AG09309 (cell line): ENCODE results near the gene NPY1R.

ENCODE experiments used
- DNase-seq: peaks from one replicate; pipeline ENCODE4 v3.0.0-alpha.2; 2010; ENCODE audit warnings: low read depth
- H3K4me3 ChIP-seq: 2 replicates; pipeline ENCODE4 v1.5.1; 2011; ENCODE audit warnings: mild to moderate bottlenecking, low read depth, low read length, moderate library complexity; ENCODE audit not compliant: control insufficient read depth
- TF ChIP-seq, protein P1 (sequence below): IDR thresholded peaks from 2 replicates; pipeline ENCODE4 v1.5.1; 2011; ENCODE audit warnings: mild to moderate bottlenecking, low read depth, low read length, inconsistent platforms; ENCODE audit not compliant: insufficient read depth, control insufficient read depth; ENCODE audit errors: missing control alignments

NPY1R gene

GRCh38 chr4:163353054-163353453 is 20.7 kb upstream of the NPY1R start:
- TF ChIP-seq, protein P1, sequence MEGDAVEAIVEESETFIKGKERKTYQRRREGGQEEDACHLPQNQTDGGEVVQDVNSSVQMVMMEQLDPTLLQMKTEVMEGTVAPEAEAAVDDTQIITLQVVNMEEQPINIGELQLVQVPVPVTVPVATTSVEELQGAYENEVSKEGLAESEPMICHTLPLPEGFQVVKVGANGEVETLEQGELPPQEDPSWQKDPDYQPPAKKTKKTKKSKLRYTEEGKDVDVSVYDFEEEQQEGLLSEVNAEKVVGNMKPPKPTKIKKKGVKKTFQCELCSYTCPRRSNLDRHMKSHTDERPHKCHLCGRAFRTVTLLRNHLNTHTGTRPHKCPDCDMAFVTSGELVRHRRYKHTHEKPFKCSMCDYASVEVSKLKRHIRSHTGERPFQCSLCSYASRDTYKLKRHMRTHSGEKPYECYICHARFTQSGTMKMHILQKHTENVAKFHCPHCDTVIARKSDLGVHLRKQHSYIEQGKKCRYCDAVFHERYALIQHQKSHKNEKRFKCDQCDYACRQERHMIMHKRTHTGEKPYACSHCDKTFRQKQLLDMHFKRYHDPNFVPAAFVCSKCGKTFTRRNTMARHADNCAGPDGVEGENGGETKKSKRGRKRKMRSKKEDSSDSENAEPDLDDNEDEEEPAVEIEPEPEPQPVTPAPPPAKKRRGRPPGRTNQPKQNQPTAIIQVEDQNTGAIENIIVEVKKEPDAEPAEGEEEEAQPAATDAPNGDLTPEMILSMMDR = no peak
- DNase-seq = no peak
- H3K4me3 ChIP-seq = no peak overlapping the region

DNA sequence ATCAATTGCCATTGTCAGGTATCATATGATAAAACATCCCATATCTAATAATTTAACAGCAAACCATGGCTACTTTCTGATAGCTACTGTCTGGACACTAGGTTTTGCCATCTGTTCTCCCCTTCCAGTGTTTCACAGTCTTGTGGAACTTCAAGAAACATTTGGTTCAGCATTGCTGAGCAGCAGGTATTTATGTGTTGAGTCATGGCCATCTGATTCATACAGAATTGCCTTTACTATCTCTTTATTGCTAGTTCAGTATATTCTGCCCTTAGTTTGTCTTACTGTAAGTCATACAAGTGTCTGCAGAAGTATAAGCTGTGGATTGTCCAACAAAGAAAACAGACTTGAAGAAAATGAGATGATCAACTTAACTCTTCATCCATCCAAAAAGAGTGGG is 18.3 kb upstream of the NPY1R start:
- no peak for DNase-seq
- no peak overlapping the region for H3K4me3 ChIP-seq
- TF ChIP-seq, protein P1 = no peak

GRCh38 chr4:163344147-163345125 is 12.0 kb upstream of the NPY1R start:
- no peak for DNase-seq
- H3K4me3 ChIP-seq = no peak overlapping the region
- TF ChIP-seq, protein P1 = no peak

DNA sequence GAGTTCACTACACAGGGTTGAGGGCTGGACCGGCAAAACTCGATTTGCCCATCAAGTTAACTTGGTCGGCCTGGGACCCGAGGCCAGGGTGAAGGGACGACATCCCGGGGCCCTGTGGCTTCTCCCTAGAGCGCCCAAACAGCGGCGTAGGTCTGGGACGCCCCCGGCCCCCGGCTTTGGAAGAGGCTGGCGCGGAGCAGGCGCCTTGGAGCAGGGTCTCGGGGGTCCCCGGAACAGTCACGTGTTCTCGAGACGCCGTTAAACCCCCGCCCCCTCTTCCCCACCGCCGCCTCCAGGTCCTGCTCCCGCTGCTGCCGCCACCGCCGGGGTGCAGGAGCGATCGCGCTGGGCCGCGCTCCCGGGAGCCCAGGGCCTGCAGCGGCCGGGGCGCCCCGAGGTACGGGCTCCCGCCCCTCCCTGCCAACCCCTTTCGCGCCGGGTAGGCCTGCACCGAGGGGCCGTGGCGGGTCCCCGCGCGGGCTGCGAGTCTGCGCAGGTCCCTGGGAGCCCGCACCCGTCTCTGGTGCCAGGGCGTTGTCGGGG is 11.3 kb upstream of the NPY1R start, which contains the start of gene NPY5R:
TSS of gene NPY5R (plus strand) at position 289 of the 543 bp plus-strand sequence. CDS start 6,382 bp downstream, outside the sequence.
- no peak within 1 kb of the TSS for H3K4me3 ChIP-seq
- no peak for DNase-seq
- TF ChIP-seq, protein P1 = no peak

GRCh38 chr4:163335384-163335783 is 3.0 kb upstream of the NPY1R start:
- no peak for DNase-seq
- H3K4me3 ChIP-seq = no peak overlapping the region
- TF ChIP-seq, protein P1 = no peak

DNA sequence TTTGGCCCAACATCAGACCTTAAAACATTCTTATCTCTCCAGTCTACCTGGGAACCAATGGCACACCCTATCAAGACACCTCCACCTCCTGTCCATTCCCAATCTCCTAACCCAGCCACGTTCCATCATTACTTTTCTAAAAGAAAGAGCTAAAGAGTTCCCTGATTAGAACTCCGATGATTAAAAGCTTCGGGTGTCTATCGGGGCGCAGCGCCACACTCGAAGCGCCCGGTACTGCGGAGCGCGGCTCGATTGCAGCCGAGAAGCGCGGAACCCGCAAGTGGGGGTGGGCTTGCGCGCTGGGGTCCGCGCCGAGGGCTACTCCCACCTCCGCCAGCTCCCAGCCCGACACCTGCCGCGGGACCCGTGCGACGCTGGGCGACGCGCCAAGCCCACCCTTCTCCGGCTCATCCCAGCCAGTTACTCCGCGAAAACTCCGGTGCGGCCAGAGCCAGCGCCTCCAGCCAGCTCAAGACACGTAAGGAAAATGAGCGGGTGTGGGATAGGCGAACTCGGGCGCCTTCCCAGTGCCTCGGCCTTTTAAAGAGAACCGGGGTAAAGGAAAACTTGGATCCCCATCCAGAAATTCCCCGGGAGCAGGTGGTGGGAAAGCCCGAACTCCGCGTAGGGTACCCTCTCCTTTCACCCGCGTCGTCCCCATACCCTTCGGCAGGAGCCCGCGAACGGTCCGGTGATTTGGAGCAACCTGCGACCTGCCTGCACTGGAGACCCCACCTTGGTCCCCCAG is 593 bp downstream of the NPY1R start:
- H3K4me3 ChIP-seq = peak overlapping the region; percentile 60
- TF ChIP-seq, protein P1 = no peak
- no peak for DNase-seq
